IPS DF 6.9 (cell line): ENCODE measurements around the gene SH3GL1.

Experiments used
- DNase-seq: peaks from one replicate; pipeline ENCODE4 v3.0.0-alpha.2; 2013; ENCODE audit warnings: low read depth, low spot score
- H3K27ac ChIP-seq: one replicate; pipeline ENCODE4 v1.5.1; 2013; ENCODE audit warnings: low read length, control low read depth
- H3K27me3 ChIP-seq: 2 replicates; pipeline ENCODE4 v1.6.1; 2013; ENCODE audit warnings: mild to moderate bottlenecking, low read length; ENCODE audit not compliant: control insufficient read depth, insufficient read depth
- H3K36me3 ChIP-seq: 2 replicates; pipeline ENCODE4 v1.6.1; 2013; ENCODE audit warnings: low read length; ENCODE audit not compliant: control insufficient read depth, insufficient read depth
- H3K4me1 ChIP-seq: 2 replicates; pipeline ENCODE4 v1.6.1; 2013; ENCODE audit warnings: low read length; ENCODE audit not compliant: control insufficient read depth, insufficient read depth
- H3K4me3 ChIP-seq: 2 replicates; pipeline ENCODE4 v1.5.1; 2013; ENCODE audit warnings: mild to moderate bottlenecking, low read length
- H3K9me3 ChIP-seq: 2 replicates; pipeline ENCODE4 v1.6.1; 2013; ENCODE audit warnings: low read length, inconsistent platforms; ENCODE audit not compliant: control insufficient read depth, insufficient read depth
- WGBS: extraction: QIAGEN DNeasy Blood & Tissue Kit; methylation state at CpG from one replicate; pipeline ENCODE4 v1.1.7; 2013; ENCODE audit warnings: mixed read lengths, missing lambda C conversion rate; ENCODE audit not compliant: insufficient read length, insufficient coverage; 5-methylcytosine and 5-hydroxymethylcytosine counted together

Gene SH3GL1

GRCh38 chr19:4396949-4397783 is 3.2 kb downstream of the SH3GL1 start:
- H3K4me3 ChIP-seq = no peak overlapping the region
- H3K4me1 ChIP-seq = no peaks in the 10 kb centered on the region; the same call in 1 of the 2 replicates
- H3K36me3 ChIP-seq = no peaks in the 10 kb centered on the region; the same call in 1 of the 2 replicates
- H3K9me3 ChIP-seq = no peaks in the 10 kb centered on the region
- no peak for DNase-seq
- no peak overlapping the region for H3K27ac ChIP-seq
- H3K27me3 ChIP-seq = no peaks in the 10 kb centered on the region
- WGBS = no CpG with 5 or more reads among the region's 15 CpGs

GRCh38 chr19:4393947-4394590 is 6.3 kb downstream of the SH3GL1 start:
- no peak for DNase-seq
- no CpG with 5 or more reads among the region's 8 CpGs for WGBS
- H3K27ac ChIP-seq = no peak overlapping the region
- H3K4me3 ChIP-seq = no peak overlapping the region
- no peaks in the 10 kb centered on the region for H3K27me3 ChIP-seq
- H3K9me3 ChIP-seq = no peaks in the 10 kb centered on the region
- no peaks in the 10 kb centered on the region; the same call in 1 of the 2 replicates for H3K36me3 ChIP-seq
- peaks cover 11% of the 10 kb centered on the region for H3K4me1 ChIP-seq

GRCh38 chr19:4391701-4392483 is 8.5 kb downstream of the SH3GL1 start:
- Histone ChIP-seq H3K27ac (no peak overlapping the region), H3K27me3 (no peaks in the 10 kb centered on the region), H3K4me1 (peaks cover 13% of the 10 kb centered on the region), H3K4me3 (no peak overlapping the region), H3K36me3 (no peaks in the 10 kb centered on the region; the same call in 1 of the 2 replicates), H3K9me3 (no peaks in the 10 kb centered on the region)
- no CpG with 5 or more reads among the region's 20 CpGs for WGBS
- DNase-seq = no peak

- H3K27ac ChIP-seq = no peak overlapping the region
- H3K27me3 ChIP-seq = no peaks in the 10 kb centered on the region
- no peaks in the 10 kb centered on the region for H3K9me3 ChIP-seq
- no peak for DNase-seq
- no peaks in the 10 kb centered on the region; the same call in 1 of the 2 replicates for H3K36me3 ChIP-seq
- WGBS = no CpG with 5 or more reads among the region's 9 CpGs
- H3K4me3 ChIP-seq = no peak overlapping the region
- peaks cover 13% of the 10 kb centered on the region for H3K4me1 ChIP-seq
Measured at GRCh38 chr19:4391306-4391693, 9.0 kb downstream of the SH3GL1 start.

- H3K4me1 ChIP-seq = peaks cover 13% of the 10 kb centered on the region
- H3K27me3 ChIP-seq = no peaks in the 10 kb centered on the region
- H3K36me3 ChIP-seq = no peaks in the 10 kb centered on the region; the same call in 1 of the 2 replicates
- WGBS = no CpG with 5 or more reads among the region's 21 CpGs
- DNase-seq = no peak
- no peaks in the 10 kb centered on the region for H3K9me3 ChIP-seq
- H3K4me3 ChIP-seq = no peak overlapping the region
- H3K27ac ChIP-seq = no peak overlapping the region
Measured at GRCh38 chr19:4390567-4391305, 9.6 kb downstream of the SH3GL1 start.

- Histone ChIP-seq H3K27me3 (no peaks in the 10 kb centered on the region), H3K4me3 (no peak overlapping the region), H3K27ac (no peak overlapping the region), H3K36me3 (no peaks in the 10 kb centered on the region), H3K4me1 (peaks cover 13% of the 10 kb centered on the region), H3K9me3 (no peaks in the 10 kb centered on the region)
- DNase-seq = no peak
- no CpG with 5 or more reads among the region's 12 CpGs for WGBS
Measured at GRCh38 chr19:4390017-4390566, 10.3 kb downstream of the SH3GL1 start.

GRCh38 chr19:4389511-4390016 is 10.8 kb downstream of the SH3GL1 start:
- Histone ChIP-seq H3K4me1 (peaks cover 13% of the 10 kb centered on the region), H3K27me3 (no peaks in the 10 kb centered on the region), H3K9me3 (no peaks in the 10 kb centered on the region), H3K4me3 (no peak overlapping the region), H3K36me3 (no peaks in the 10 kb centered on the region), H3K27ac (no peak overlapping the region)
- WGBS = no CpG with 5 or more reads among the region's 17 CpGs
- DNase-seq = no peak

- Histone ChIP-seq H3K36me3 (no peaks in the 10 kb centered on the region), H3K9me3 (no peaks in the 10 kb centered on the region), H3K4me3 (no peak overlapping the region), H3K4me1 (peaks cover 13% of the 10 kb centered on the region), H3K27me3 (no peaks in the 10 kb centered on the region), H3K27ac (no peak overlapping the region)
- no peak for DNase-seq
- WGBS = no CpG with 5 or more reads among the region's 9 CpGs
Measured at GRCh38 chr19:4389064-4389375, 11.3 kb downstream of the SH3GL1 start.

GRCh38 chr19:4388337-4389063 is 11.8 kb downstream of the SH3GL1 start:
- Histone ChIP-seq H3K27ac (no peak overlapping the region), H3K4me3 (no peak overlapping the region), H3K27me3 (no peaks in the 10 kb centered on the region), H3K4me1 (peaks cover 13% of the 10 kb centered on the region), H3K36me3 (no peaks in the 10 kb centered on the region), H3K9me3 (no peaks in the 10 kb centered on the region)
- no peak for DNase-seq
- no CpG with 5 or more reads among the region's 16 CpGs for WGBS
